Measurements from ENCODE around the gene HMG20A. TPM values are rescaled to one million over a fixed set of nuclear protein-coding genes. Genes with fewer than 3 reads are reported as not detected.

The HMG20A gene
- total RNA-seq, 1 experiment from 2014 or later = 26.2 TPM

GRCh38 chr15:77529394-77530159, 108.9 kb downstream of the HMG20A start:
- no peak for DNase-seq
- no peak overlapping the region for H3K27ac ChIP-seq (ENCODE audit: low read length)
- H3K79me2 ChIP-seq (ENCODE audit: low read length) = no peaks in the 10 kb centered on the region
- no peaks in the 10 kb centered on the region for H4K20me1 ChIP-seq (ENCODE audit: insufficient read depth, low read depth, low read length)
- no peak overlapping the region for H3K9ac ChIP-seq (ENCODE audit: low read length)
- no peaks in the 10 kb centered on the region for H3K9me2 ChIP-seq (replicated peaks; ENCODE audit: insufficient read depth, low read length)
- H3K9me3 ChIP-seq (ENCODE audit: low read length) = no peaks in the 10 kb centered on the region
- no peaks in the 10 kb centered on the region for H3K27me3 ChIP-seq (ENCODE audit: low read length)
- no peaks in the 10 kb centered on the region for H3K4me1 ChIP-seq (ENCODE audit: low read length)
- no peak overlapping the region for H2AFZ ChIP-seq (ENCODE audit: low read length)
- H3K4me3 ChIP-seq (ENCODE audit: low read length) = no peak overlapping the region
- no peak overlapping the region for H3K4me2 ChIP-seq (ENCODE audit: low read depth, low read length, poor library complexity, severe bottlenecking)
- no peaks in the 10 kb centered on the region for H3K36me3 ChIP-seq (ENCODE audit: insufficient read depth, low read length)

GRCh38 chr15:77530576-77530975, 109.9 kb downstream of the HMG20A start:
- Histone ChIP-seq H3K9ac (ENCODE audit: low read length) (no peak overlapping the region), H3K36me3 (ENCODE audit: insufficient read depth, low read length) (no peaks in the 10 kb centered on the region), H3K9me3 (ENCODE audit: low read length) (no peaks in the 10 kb centered on the region), H2AFZ (ENCODE audit: low read length) (no peak overlapping the region), H3K9me2 (replicated peaks; ENCODE audit: insufficient read depth, low read length) (no peaks in the 10 kb centered on the region), H3K4me2 (ENCODE audit: low read depth, low read length, poor library complexity, severe bottlenecking) (no peak overlapping the region), H3K79me2 (ENCODE audit: low read length) (no peaks in the 10 kb centered on the region), H3K4me3 (ENCODE audit: low read length) (no peak overlapping the region), H3K27ac (ENCODE audit: low read length) (no peak overlapping the region), H4K20me1 (ENCODE audit: insufficient read depth, low read depth, low read length) (no peaks in the 10 kb centered on the region), H3K4me1 (ENCODE audit: low read length) (no peaks in the 10 kb centered on the region), H3K27me3 (ENCODE audit: low read length) (no peaks in the 10 kb centered on the region)
- DNase-seq = no peak

GRCh38 chr15:77531191-77532000, 110.7 kb downstream of the HMG20A start:
- Histone ChIP-seq H3K27ac (ENCODE audit: low read length) (no peak overlapping the region), H3K9ac (ENCODE audit: low read length) (no peak overlapping the region), H2AFZ (ENCODE audit: low read length) (no peak overlapping the region), H3K79me2 (ENCODE audit: low read length) (no peaks in the 10 kb centered on the region), H3K9me2 (replicated peaks; ENCODE audit: insufficient read depth, low read length) (no peaks in the 10 kb centered on the region), H3K4me1 (ENCODE audit: low read length) (peaks cover 3% of the 10 kb centered on the region; the same call in 1 of the 2 replicates), H4K20me1 (ENCODE audit: insufficient read depth, low read depth, low read length) (no peaks in the 10 kb centered on the region), H3K4me3 (ENCODE audit: low read length) (no peak overlapping the region), H3K4me2 (ENCODE audit: low read depth, low read length, poor library complexity, severe bottlenecking) (no peak overlapping the region), H3K27me3 (ENCODE audit: low read length) (no peaks in the 10 kb centered on the region), H3K9me3 (ENCODE audit: low read length) (no peaks in the 10 kb centered on the region), H3K36me3 (ENCODE audit: insufficient read depth, low read length) (no peaks in the 10 kb centered on the region)
- DNase-seq = no peak

DNA sequence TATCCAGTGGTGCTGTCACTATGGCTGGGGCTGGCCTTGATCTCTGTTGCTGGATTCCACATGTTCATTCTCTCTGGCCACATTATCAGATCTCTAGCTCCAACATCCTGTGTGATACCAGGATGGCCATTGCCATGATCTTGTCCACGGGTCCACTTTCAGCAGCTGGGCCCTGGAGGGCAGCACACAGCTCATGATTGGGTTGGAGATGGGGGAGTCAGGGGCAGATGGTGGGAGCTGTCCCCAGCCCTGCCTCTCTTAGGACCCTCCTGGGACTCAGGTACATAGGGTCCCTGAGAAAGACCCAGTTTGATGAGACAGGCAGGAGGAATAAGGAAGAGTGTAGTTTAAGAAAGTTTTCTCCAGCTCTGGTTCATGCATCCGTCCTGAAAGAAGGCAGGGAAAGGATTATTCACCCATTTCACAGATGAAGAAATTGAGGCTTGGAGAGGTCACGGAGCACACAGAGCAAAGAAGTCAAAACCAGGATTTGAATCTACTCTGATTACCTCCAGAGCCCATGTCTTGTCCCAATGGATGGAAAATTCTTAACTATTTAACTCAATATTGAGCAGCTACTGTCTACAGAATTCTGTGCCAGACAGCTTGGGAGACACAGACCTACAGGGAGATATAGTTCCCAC, 111.5 kb downstream of the HMG20A start:
- Histone ChIP-seq H3K4me3 (ENCODE audit: low read length) (no peak overlapping the region), H2AFZ (ENCODE audit: low read length) (no peak overlapping the region), H3K9ac (ENCODE audit: low read length) (no peak overlapping the region), H3K4me1 (ENCODE audit: low read length) (peaks cover 10% of the 10 kb centered on the region), H3K9me3 (ENCODE audit: low read length) (no peaks in the 10 kb centered on the region), H3K36me3 (ENCODE audit: insufficient read depth, low read length) (no peaks in the 10 kb centered on the region), H3K4me2 (ENCODE audit: low read depth, low read length, poor library complexity, severe bottlenecking) (no peak overlapping the region), H3K27ac (ENCODE audit: low read length) (no peak overlapping the region), H3K79me2 (ENCODE audit: low read length) (no peaks in the 10 kb centered on the region), H3K27me3 (ENCODE audit: low read length) (no peaks in the 10 kb centered on the region), H4K20me1 (ENCODE audit: insufficient read depth, low read depth, low read length) (no peaks in the 10 kb centered on the region), H3K9me2 (replicated peaks; ENCODE audit: insufficient read depth, low read length) (no peaks in the 10 kb centered on the region)
- DNase-seq = no peak

DNA sequence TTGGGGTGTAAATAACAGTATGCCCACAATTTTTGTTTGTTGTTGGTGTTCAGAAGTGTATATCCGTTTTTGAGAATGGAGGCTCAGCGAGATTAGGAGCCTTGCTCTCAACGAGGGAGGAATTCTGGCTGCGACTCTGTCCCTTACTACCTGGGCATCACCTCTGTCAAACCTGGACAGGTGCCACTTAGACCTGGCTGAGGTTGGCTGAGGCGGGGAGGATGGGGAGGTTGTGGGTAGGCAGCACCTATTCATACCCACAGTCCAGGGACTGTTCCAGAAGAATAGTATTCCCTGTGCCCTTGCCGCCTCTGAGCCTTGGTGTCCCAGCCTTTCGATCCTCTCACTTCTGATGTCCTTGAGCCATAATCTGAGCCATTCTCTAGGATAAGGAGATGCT, 112.2 kb downstream of the HMG20A start:
- H3K79me2 ChIP-seq (ENCODE audit: low read length) = no peaks in the 10 kb centered on the region
- no peak overlapping the region for H3K9ac ChIP-seq (ENCODE audit: low read length)
- no peaks in the 10 kb centered on the region for H3K27me3 ChIP-seq (ENCODE audit: low read length)
- no peak overlapping the region for H3K4me3 ChIP-seq (ENCODE audit: low read length)
- peaks cover 16% of the 10 kb centered on the region for H3K4me1 ChIP-seq (ENCODE audit: low read length)
- H3K36me3 ChIP-seq (ENCODE audit: insufficient read depth, low read length) = no peaks in the 10 kb centered on the region
- H3K9me3 ChIP-seq (ENCODE audit: low read length) = no peaks in the 10 kb centered on the region
- H3K27ac ChIP-seq (ENCODE audit: low read length) = no peak overlapping the region
- no peaks in the 10 kb centered on the region for H3K9me2 ChIP-seq (replicated peaks; ENCODE audit: insufficient read depth, low read length)
- no peak for DNase-seq
- H3K4me2 ChIP-seq (ENCODE audit: low read depth, low read length, poor library complexity, severe bottlenecking) = no peak overlapping the region
- H2AFZ ChIP-seq (ENCODE audit: low read length) = no peak overlapping the region
- H4K20me1 ChIP-seq (ENCODE audit: insufficient read depth, low read depth, low read length) = no peaks in the 10 kb centered on the region

GRCh38 chr15:77533578-77534430, 113.1 kb downstream of the HMG20A start:
- H3K4me2 ChIP-seq (ENCODE audit: low read depth, low read length, poor library complexity, severe bottlenecking) = no peak overlapping the region
- no peak for DNase-seq

More at GRCh38 chr15:77533578-77534430, 113.1 kb downstream of the HMG20A start:
- Histone ChIP-seq H3K4me3 (ENCODE audit: low read length) (no peak overlapping the region), H3K9ac (ENCODE audit: low read length) (no peak overlapping the region), H4K20me1 (ENCODE audit: insufficient read depth, low read depth, low read length) (no peaks in the 10 kb centered on the region), H3K9me3 (ENCODE audit: low read length) (no peaks in the 10 kb centered on the region), H3K4me1 (ENCODE audit: low read length) (peaks cover 26% of the 10 kb centered on the region), H3K9me2 (replicated peaks; ENCODE audit: insufficient read depth, low read length) (no peaks in the 10 kb centered on the region), H2AFZ (ENCODE audit: low read length) (no peak overlapping the region), H3K36me3 (ENCODE audit: insufficient read depth, low read length) (no peaks in the 10 kb centered on the region), H3K79me2 (ENCODE audit: low read length) (no peaks in the 10 kb centered on the region), H3K27ac (ENCODE audit: low read length) (no peak overlapping the region), H3K27me3 (ENCODE audit: low read length) (no peaks in the 10 kb centered on the region)
